GM19025 (cell line): ENCODE data around the gene CFDP1.

Source experiments
- ATAC-seq: cut with Tn5 transposase; IDR thresholded peaks from one replicate; pipeline ENCODE4 v1.9.1; 2021; ENCODE audit warnings: mild to moderate bottlenecking, low read depth, moderate library complexity; ENCODE audit not compliant: unreplicated experiment

CFDP1 gene

GRCh38 chr16:75432828-75433731, at the start of gene CFDP1:
CFDP1 (minus strand) TSS chr16:75433503; CDS start chr16:75433352, 151 bp downstream.
- ATAC-seq, result peak; percentile 90

GRCh38 chr16:75482434-75483205, 49.3 kb upstream of the CFDP1 start:
- ATAC-seq, result no peak

- ATAC-seq, result no peak
Measured at GRCh38 chr16:75481475-75481874, 48.2 kb upstream of the CFDP1 start.

- ATAC-seq, result no peak
Measured at GRCh38 chr16:75479421-75479990, 46.2 kb upstream of the CFDP1 start.

GRCh38 chr16:75478480-75479345, 45.4 kb upstream of the CFDP1 start:
- no peak for ATAC-seq

- no peak for ATAC-seq
Measured at GRCh38 chr16:75477680-75478473, 44.6 kb upstream of the CFDP1 start.

GRCh38 chr16:75476817-75477216, 43.5 kb upstream of the CFDP1 start:
- ATAC-seq, result no peak

GRCh38 chr16:75475420-75475847, 42.1 kb upstream of the CFDP1 start:
- ATAC-seq, result no peak

- ATAC-seq, result no peak
Measured at GRCh38 chr16:75472908-75473877, 39.9 kb upstream of the CFDP1 start.

- ATAC-seq, result peak; percentile 64
Measured at GRCh38 chr16:75471723-75472633, 38.7 kb upstream of the CFDP1 start.

GRCh38 chr16:75466760-75467159, 33.5 kb upstream of the CFDP1 start:
- no peak for ATAC-seq

GRCh38 chr16:75464122-75464918, 31.0 kb upstream of the CFDP1 start, which contains the start of gene TMEM170A:
TMEM170A (minus strand) TSS chr16:75464689; CDS start chr16:75464600, 89 bp downstream.
- peak; percentile 90 for ATAC-seq

- peak; percentile 9 for ATAC-seq
Measured at GRCh38 chr16:75463389-75464121, 30.3 kb upstream of the CFDP1 start.

GRCh38 chr16:75462806-75463205, 29.5 kb upstream of the CFDP1 start:
- no peak for ATAC-seq

GRCh38 chr16:75461575-75461974, 28.3 kb upstream of the CFDP1 start:
- no peak for ATAC-seq

- ATAC-seq, result no peak
Measured at GRCh38 chr16:75460446-75460845, 27.1 kb upstream of the CFDP1 start.
